ENCODE data around the gene GHR.

GHR gene

DNA sequence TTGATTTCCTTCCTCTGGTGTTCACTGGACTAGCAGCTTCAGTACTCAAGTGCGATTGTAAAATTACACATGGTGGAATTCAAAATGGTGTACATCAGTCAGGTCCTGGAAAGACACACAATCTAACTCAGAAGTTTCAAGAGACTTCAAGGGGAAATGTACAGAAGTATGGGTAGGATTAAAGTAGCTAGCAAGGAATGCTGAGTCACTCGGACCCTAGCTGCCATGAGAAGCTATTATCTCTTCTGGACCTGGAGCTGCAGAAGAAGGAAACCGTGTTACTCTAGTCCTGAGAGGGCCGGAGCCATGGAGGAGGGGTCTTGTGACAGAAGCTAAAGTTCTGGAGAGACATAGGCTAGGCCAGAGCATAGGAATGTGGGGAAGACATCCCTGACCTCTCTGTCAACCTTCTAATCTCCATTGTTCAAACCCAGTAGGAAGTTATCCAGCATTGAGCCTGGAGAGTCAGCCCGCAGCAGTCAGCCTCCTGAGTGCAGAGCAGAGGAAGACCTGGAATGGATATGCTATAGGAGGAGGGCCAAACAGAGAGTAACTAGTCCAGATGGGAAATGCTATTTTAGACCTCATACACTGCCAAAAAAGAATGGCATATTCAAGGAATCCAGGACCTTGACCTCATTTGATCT lies 84.3 kb downstream of the GHR start:
- Histone ChIP-seq H3K9ac (ENCODE audit: low read length in 5 of 5) (no peak overlapping the region), H3K4me1 (ENCODE audit: control insufficient read depth in 5 of 5, insufficient read depth in 5 of 5, low read length in 5 of 5) (peaks cover 0 to 50% (median 29%) of the 10 kb centered on the region in 5 donors), H3K36me3 (ENCODE audit: control insufficient read depth in 5 of 5, insufficient read depth in 5 of 5, low read length in 5 of 5) (no peaks in the 10 kb centered on the region), H3K27me3 (ENCODE audit: control insufficient read depth in 5 of 5, insufficient read depth in 4 of 5, low read length in 5 of 5) (no peaks in the 10 kb centered on the region), H3K27ac (ENCODE audit: low read depth, low read length) (peak overlapping the region; percentile 68), H3K9me3 (ENCODE audit: control insufficient read depth in 5 of 5, low read length in 5 of 5) (no peaks in the 10 kb centered on the region), H3K4me3 (ENCODE audit: low read depth in 1 of 5, low read length in 5 of 5) (no peak overlapping the region)

DNA sequence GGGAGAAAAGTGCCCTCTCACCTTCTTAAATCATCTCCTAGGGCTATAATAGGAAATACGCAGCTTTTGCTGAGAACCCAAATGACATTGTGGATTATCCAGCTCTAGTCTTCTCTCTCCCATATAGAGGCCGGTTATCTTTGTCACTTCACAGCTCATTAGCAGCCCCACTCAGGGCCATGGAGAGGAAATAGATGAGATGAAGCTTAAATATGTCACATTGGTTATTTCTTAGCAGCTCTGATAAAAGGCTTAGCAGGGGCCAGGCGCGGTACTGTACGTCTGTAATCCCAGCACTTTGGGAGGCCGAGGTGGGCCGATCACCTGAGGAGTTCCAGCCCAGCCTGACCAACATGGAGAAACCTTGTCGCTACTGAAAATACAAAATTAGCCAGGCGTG lies 90.0 kb downstream of the GHR start:
- Histone ChIP-seq H3K9me3 (ENCODE audit: control insufficient read depth in 5 of 5, low read length in 5 of 5) (no peaks in the 10 kb centered on the region), H3K27ac (ENCODE audit: low read depth, low read length) (peak overlapping the region; percentile 2), H3K36me3 (ENCODE audit: control insufficient read depth in 5 of 5, insufficient read depth in 5 of 5, low read length in 5 of 5) (peaks cover 2 to 13% (median 7%) of the 10 kb centered on the region in 5 donors), H3K9ac (ENCODE audit: low read length in 5 of 5) (no peak overlapping the region), H3K4me3 (ENCODE audit: low read depth in 1 of 5, low read length in 5 of 5) (no peak overlapping the region), H3K27me3 (ENCODE audit: control insufficient read depth in 5 of 5, insufficient read depth in 4 of 5, low read length in 5 of 5) (no peaks in the 10 kb centered on the region), H3K4me1 (ENCODE audit: control insufficient read depth in 5 of 5, insufficient read depth in 5 of 5, low read length in 5 of 5) (peaks cover 0 to 25% (median 17%) of the 10 kb centered on the region in 5 donors)

GRCh38 chr5:42514754-42515153 lies 91.5 kb downstream of the GHR start:
- no peak overlapping the region for H3K27ac ChIP-seq (ENCODE audit: low read depth, low read length)
- H3K9ac ChIP-seq (ENCODE audit: low read length in 5 of 5) = no peak overlapping the region
- H3K4me1 ChIP-seq (ENCODE audit: control insufficient read depth in 5 of 5, insufficient read depth in 5 of 5, low read length in 5 of 5) = peaks cover 0 to 31% (median 23%) of the 10 kb centered on the region in 5 donors
- H3K9me3 ChIP-seq (ENCODE audit: control insufficient read depth in 5 of 5, low read length in 5 of 5) = no peaks in the 10 kb centered on the region
- H3K27me3 ChIP-seq (ENCODE audit: control insufficient read depth in 5 of 5, insufficient read depth in 4 of 5, low read length in 5 of 5) = no peaks in the 10 kb centered on the region
- peaks cover 2 to 13% (median 7%) of the 10 kb centered on the region in 5 donors for H3K36me3 ChIP-seq (ENCODE audit: control insufficient read depth in 5 of 5, insufficient read depth in 5 of 5, low read length in 5 of 5)
- no peak overlapping the region for H3K4me3 ChIP-seq (ENCODE audit: low read depth in 1 of 5, low read length in 5 of 5)

GRCh38 chr5:42515504-42515903 lies 92.3 kb downstream of the GHR start:
- Histone ChIP-seq H3K9ac (ENCODE audit: low read length in 5 of 5) (no peak overlapping the region), H3K27ac (ENCODE audit: low read depth, low read length) (no peak overlapping the region), H3K9me3 (ENCODE audit: control insufficient read depth in 5 of 5, low read length in 5 of 5) (no peaks in the 10 kb centered on the region), H3K27me3 (ENCODE audit: control insufficient read depth in 5 of 5, insufficient read depth in 4 of 5, low read length in 5 of 5) (no peaks in the 10 kb centered on the region), H3K4me3 (ENCODE audit: low read depth in 1 of 5, low read length in 5 of 5) (no peak overlapping the region), H3K36me3 (ENCODE audit: control insufficient read depth in 5 of 5, insufficient read depth in 5 of 5, low read length in 5 of 5) (peaks cover 2 to 13% (median 7%) of the 10 kb centered on the region in 5 donors), H3K4me1 (ENCODE audit: control insufficient read depth in 5 of 5, insufficient read depth in 5 of 5, low read length in 5 of 5) (peaks cover 0 to 38% (median 30%) of the 10 kb centered on the region in 5 donors)

GRCh38 chr5:42516282-42517042 lies 93.2 kb downstream of the GHR start:
- no peaks in the 10 kb centered on the region for H3K9me3 ChIP-seq (ENCODE audit: control insufficient read depth in 5 of 5, low read length in 5 of 5)
- H3K36me3 ChIP-seq (ENCODE audit: control insufficient read depth in 5 of 5, insufficient read depth in 5 of 5, low read length in 5 of 5) = peaks cover 2 to 13% (median 7%) of the 10 kb centered on the region in 5 donors
- no peak overlapping the region for H3K9ac ChIP-seq (ENCODE audit: low read length in 5 of 5)
- H3K4me3 ChIP-seq (ENCODE audit: low read depth in 1 of 5, low read length in 5 of 5) = no peak overlapping the region
- no peaks in the 10 kb centered on the region for H3K27me3 ChIP-seq (ENCODE audit: control insufficient read depth in 5 of 5, insufficient read depth in 4 of 5, low read length in 5 of 5)
- H3K4me1 ChIP-seq (ENCODE audit: control insufficient read depth in 5 of 5, insufficient read depth in 5 of 5, low read length in 5 of 5) = peaks cover 0 to 48% (median 38%) of the 10 kb centered on the region in 5 donors
- peak overlapping the region; percentile 47 for H3K27ac ChIP-seq (ENCODE audit: low read depth, low read length)

GRCh38 chr5:42517164-42517563 lies 93.9 kb downstream of the GHR start:
- Histone ChIP-seq H3K27me3 (ENCODE audit: control insufficient read depth in 5 of 5, insufficient read depth in 4 of 5, low read length in 5 of 5) (no peaks in the 10 kb centered on the region), H3K4me3 (ENCODE audit: low read depth in 1 of 5, low read length in 5 of 5) (no peak overlapping the region), H3K27ac (ENCODE audit: low read depth, low read length) (peak overlapping the region; percentile 47), H3K9ac (ENCODE audit: low read length in 5 of 5) (no peak overlapping the region), H3K36me3 (ENCODE audit: control insufficient read depth in 5 of 5, insufficient read depth in 5 of 5, low read length in 5 of 5) (peaks cover 2 to 13% (median 7%) of the 10 kb centered on the region in 5 donors), H3K9me3 (ENCODE audit: control insufficient read depth in 5 of 5, low read length in 5 of 5) (no peaks in the 10 kb centered on the region), H3K4me1 (ENCODE audit: control insufficient read depth in 5 of 5, insufficient read depth in 5 of 5, low read length in 5 of 5) (peaks cover 0 to 55% (median 41%) of the 10 kb centered on the region in 5 donors)

GRCh38 chr5:42518595-42519221 lies 95.5 kb downstream of the GHR start:
- Histone ChIP-seq H3K9me3 (ENCODE audit: control insufficient read depth in 5 of 5, low read length in 5 of 5) (no peaks in the 10 kb centered on the region), H3K9ac (ENCODE audit: low read length in 5 of 5) (no peak overlapping the region), H3K27me3 (ENCODE audit: control insufficient read depth in 5 of 5, insufficient read depth in 4 of 5, low read length in 5 of 5) (no peaks in the 10 kb centered on the region), H3K4me3 (ENCODE audit: low read depth in 1 of 5, low read length in 5 of 5) (no peak overlapping the region), H3K36me3 (ENCODE audit: control insufficient read depth in 5 of 5, insufficient read depth in 5 of 5, low read length in 5 of 5) (peaks cover 2 to 13% (median 7%) of the 10 kb centered on the region in 5 donors), H3K27ac (ENCODE audit: low read depth, low read length) (peak overlapping the region; percentile 64), H3K4me1 (ENCODE audit: control insufficient read depth in 5 of 5, insufficient read depth in 5 of 5, low read length in 5 of 5) (peaks cover 0 to 70% (median 51%) of the 10 kb centered on the region in 5 donors)

- Histone ChIP-seq H3K36me3 (ENCODE audit: control insufficient read depth in 5 of 5, insufficient read depth in 5 of 5, low read length in 5 of 5) (peaks cover 0 to 8% (median 2%) of the 10 kb centered on the region in 5 donors), H3K9me3 (ENCODE audit: control insufficient read depth in 5 of 5, low read length in 5 of 5) (no peaks in the 10 kb centered on the region), H3K9ac (ENCODE audit: low read length in 5 of 5) (no peak overlapping the region), H3K4me3 (ENCODE audit: low read depth in 1 of 5, low read length in 5 of 5) (no peak overlapping the region), H3K27ac (ENCODE audit: low read depth, low read length) (peak overlapping the region; percentile 64), H3K4me1 (ENCODE audit: control insufficient read depth in 5 of 5, insufficient read depth in 5 of 5, low read length in 5 of 5) (peaks cover 0 to 74% (median 51%) of the 10 kb centered on the region in 5 donors), H3K27me3 (ENCODE audit: control insufficient read depth in 5 of 5, insufficient read depth in 4 of 5, low read length in 5 of 5) (no peaks in the 10 kb centered on the region)
Measured at GRCh38 chr5:42520203-42520602, 97.0 kb downstream of the GHR start.

- no peak overlapping the region for H3K9ac ChIP-seq (ENCODE audit: low read length in 5 of 5)
- peaks cover 0 to 74% (median 51%) of the 10 kb centered on the region in 5 donors for H3K4me1 ChIP-seq (ENCODE audit: control insufficient read depth in 5 of 5, insufficient read depth in 5 of 5, low read length in 5 of 5)
- H3K9me3 ChIP-seq (ENCODE audit: control insufficient read depth in 5 of 5, low read length in 5 of 5) = no peaks in the 10 kb centered on the region
- no peaks in the 10 kb centered on the region for H3K27me3 ChIP-seq (ENCODE audit: control insufficient read depth in 5 of 5, insufficient read depth in 4 of 5, low read length in 5 of 5)
- H3K36me3 ChIP-seq (ENCODE audit: control insufficient read depth in 5 of 5, insufficient read depth in 5 of 5, low read length in 5 of 5) = peaks cover 0 to under 1% (median 0%) of the 10 kb centered on the region in 5 donors
- no peak overlapping the region for H3K4me3 ChIP-seq (ENCODE audit: low read depth in 1 of 5, low read length in 5 of 5)
- H3K27ac ChIP-seq (ENCODE audit: low read depth, low read length) = peak overlapping the region; percentile 64
Measured at GRCh38 chr5:42520957-42521356, 97.7 kb downstream of the GHR start.

DNA sequence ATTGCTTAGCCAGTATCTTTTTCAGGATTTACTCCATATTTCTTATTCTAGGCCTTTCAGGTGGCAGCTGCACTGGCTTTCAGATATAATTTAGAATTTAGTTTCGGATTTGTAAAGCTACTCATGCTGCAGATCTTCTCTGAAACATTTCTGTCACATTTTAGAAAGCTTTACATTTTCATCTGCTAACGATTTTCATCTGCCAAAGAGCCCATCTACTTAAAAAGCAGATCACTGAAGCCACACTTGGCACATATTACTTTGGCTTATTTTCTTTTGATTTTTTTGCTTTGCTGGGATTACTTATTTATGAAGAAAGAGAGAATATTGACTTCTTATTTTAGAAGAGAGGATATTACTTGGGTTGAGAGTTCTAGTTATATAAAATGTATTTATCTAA lies 98.2 kb downstream of the GHR start:
- peaks cover 0 to 73% (median 51%) of the 10 kb centered on the region in 5 donors for H3K4me1 ChIP-seq (ENCODE audit: control insufficient read depth in 5 of 5, insufficient read depth in 5 of 5, low read length in 5 of 5)
- H3K27ac ChIP-seq (ENCODE audit: low read depth, low read length) = peak overlapping the region; percentile 64
- H3K27me3 ChIP-seq (ENCODE audit: control insufficient read depth in 5 of 5, insufficient read depth in 4 of 5, low read length in 5 of 5) = no peaks in the 10 kb centered on the region
- no peak overlapping the region for H3K4me3 ChIP-seq (ENCODE audit: low read depth in 1 of 5, low read length in 5 of 5)
- no peak overlapping the region for H3K9ac ChIP-seq (ENCODE audit: low read length in 5 of 5)
- H3K9me3 ChIP-seq (ENCODE audit: control insufficient read depth in 5 of 5, low read length in 5 of 5) = no peaks in the 10 kb centered on the region
- H3K36me3 ChIP-seq (ENCODE audit: control insufficient read depth in 5 of 5, insufficient read depth in 5 of 5, low read length in 5 of 5) = no peaks in the 10 kb centered on the region
